GM21825 (cell line): Measurements from ENCODE around the gene FRMD3.

Source experiments
- ATAC-seq: cut with Tn5 transposase; IDR thresholded peaks from one replicate; pipeline ENCODE4 v1.9.1; 2021; ENCODE audit warnings: mild to moderate bottlenecking, moderate library complexity; ENCODE audit not compliant: unreplicated experiment

FRMD3 gene

GRCh38 chr9:83343366-83343999 lies 194.7 kb downstream of the FRMD3 start:
- ATAC-seq: no peak

GRCh38 chr9:83342731-83343130 lies 195.5 kb downstream of the FRMD3 start:
- ATAC-seq: no peak

DNA sequence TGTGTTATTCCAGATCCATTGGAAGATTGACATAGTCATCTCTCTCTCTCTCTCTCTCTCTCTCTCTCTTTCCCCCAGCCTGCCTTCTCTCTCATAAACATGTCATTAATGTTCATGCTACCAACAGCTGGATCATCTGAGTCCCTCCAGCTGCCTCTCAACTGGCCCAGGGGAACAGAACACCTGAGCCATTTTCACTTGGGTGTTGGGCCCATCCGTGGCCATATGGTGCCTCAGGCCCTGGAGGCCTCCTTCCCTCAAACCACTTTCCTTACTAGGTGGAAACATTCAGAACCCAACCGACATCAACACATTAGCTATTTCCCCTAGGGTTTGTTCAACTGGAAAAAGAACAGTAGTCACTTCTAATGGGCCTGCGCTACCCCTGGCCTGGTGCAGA lies 196.2 kb downstream of the FRMD3 start:
- ATAC-seq: no peak

GRCh38 chr9:83340451-83340850 lies 197.8 kb downstream of the FRMD3 start:
- no peak for ATAC-seq

- ATAC-seq: no peak
Measured at GRCh38 chr9:83339435-83339834, 198.8 kb downstream of the FRMD3 start.

- no peak for ATAC-seq
Measured at GRCh38 chr9:83336706-83337105, 201.5 kb downstream of the FRMD3 start.

DNA sequence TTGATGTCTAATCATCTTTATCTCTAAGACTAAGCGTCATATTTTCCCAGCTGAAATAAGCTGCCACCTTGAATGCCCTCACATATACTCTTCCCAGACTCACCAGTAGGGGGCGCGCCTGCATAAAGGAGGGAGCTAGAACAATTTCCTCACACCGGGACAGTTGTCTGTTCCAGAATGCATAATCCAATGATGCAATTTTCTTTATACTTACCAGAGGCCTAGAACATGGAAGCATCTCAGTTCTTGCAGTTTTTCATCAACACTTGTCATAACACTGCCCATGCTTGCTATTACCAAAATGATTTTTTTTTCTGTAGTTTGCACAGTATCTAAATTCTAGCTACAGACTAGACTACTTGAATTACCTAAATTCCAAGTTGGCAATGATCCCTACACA lies 203.9 kb downstream of the FRMD3 start:
- peak; percentile 65 for ATAC-seq

GRCh38 chr9:83330207-83331196 lies 207.7 kb downstream of the FRMD3 start:
- no peak for ATAC-seq

DNA sequence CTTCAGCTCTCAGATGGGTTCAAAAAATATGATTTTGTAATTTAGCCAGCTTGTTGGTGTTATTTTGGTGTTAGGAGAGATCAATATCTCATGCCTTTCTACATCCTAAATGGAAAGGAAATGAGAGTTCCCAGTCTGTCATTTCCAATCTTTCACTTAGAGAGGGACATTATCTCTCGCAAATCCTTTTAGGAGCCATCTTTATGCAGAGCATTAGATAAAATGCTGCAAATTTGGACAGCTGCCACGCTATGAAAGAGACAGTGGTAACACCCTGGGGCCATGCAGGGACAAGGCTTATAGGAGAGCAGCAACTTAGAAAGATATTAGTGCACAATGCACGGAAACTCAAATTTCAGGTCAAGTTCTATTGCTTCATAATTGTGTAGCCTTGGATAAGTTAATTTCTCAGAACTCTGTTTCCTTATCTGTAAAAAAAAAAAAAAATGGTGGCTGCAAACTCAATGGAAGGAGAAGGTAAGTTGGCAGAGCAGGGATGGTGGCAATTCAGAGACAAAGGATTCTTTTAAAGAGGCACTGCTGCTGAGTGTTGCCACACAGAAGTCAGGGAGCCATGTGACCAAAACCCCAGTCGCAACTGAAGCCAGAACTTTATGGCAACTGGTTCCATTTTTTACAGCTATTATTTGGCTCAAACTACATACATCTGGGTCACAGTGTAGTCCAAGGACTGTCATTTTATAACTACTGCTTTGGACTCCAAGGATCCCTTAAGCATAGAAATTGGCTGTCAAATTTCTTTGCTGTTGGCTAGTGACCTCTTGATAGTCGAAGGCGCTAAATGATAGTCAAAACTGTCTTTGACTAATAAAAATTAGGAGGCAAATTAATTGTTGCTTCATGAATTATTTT lies 210.2 kb downstream of the FRMD3 start:
- ATAC-seq: no peak

DNA sequence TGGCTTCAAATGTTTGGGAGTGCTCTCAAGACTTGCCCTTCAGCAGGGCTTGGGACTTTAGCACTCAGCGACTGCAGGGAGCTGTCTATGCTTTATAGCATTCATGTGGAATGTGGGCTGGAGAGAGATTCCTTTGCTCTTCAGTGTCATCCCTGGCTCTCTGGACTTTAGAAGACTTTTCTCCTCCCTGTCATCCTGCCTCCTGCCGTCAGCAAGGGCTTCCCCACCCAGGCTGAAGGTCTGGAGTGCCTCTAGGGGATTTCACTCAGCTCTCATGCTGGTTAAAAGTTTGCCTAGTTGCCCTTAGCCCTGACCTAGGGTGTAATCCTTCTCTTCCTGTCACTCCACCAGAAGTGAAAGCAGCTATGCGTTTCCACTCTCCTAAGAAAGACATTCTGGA lies 210.9 kb downstream of the FRMD3 start:
- no peak for ATAC-seq

DNA sequence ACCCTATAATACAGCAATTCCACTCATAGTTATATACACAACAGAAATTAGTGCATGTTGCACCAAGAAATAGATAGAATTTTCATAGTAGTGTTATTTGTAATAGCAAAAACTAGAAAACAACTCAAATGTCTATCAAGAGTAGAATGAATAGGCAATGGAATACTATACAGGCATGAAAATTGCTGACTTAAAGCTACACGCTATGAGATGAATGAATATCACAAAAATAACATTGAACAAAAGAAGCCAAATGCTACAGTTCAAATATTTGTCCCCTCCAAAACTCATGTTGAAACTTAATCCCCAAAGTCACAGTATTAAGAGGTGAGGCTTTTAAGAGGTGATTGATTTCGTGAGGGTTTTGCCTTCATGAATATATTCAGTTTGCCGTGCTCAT lies 215.1 kb downstream of the FRMD3 start:
- no peak for ATAC-seq

- ATAC-seq: no peak
Measured at GRCh38 chr9:83322438-83322837, 215.8 kb downstream of the FRMD3 start.

DNA sequence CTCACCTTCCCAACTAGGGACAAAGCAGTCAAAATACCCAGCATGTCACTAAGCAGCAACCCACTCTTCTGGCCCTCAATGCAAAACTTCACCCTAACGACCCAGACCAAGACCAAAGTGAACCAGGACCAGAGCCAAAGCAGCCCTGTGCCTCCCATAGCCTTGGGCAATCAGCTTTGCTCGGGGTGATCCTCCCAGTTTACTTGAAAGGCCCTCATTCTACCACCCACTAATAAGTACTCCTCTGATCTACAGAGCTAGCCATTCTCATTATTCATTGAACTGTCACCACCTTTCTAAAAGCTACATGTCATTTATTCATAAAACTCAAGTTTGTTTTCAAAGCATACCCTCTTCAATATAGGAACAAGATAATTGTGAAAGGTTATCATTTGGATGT lies 221.0 kb downstream of the FRMD3 start:
- no peak for ATAC-seq

GRCh38 chr9:83315649-83316048 lies 222.6 kb downstream of the FRMD3 start:
- ATAC-seq: no peak

DNA sequence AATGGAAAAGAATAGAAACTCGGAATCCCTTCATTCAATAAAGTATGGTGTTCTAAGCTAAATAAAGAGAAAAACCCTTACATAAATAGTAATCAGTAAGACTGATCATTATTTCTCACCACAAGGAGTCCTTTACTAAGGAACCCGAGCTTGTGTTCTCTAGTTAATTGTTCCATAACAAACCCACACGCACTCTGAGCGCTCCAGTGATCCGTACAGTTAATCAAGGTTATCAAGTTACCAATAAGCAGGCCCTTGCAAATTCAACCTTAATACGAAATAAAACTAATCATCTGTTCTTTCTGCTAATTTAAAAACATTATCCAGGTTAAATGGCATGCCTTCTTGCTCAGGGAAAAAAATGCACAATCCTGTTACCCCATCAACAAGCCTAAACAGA lies 224.4 kb downstream of the FRMD3 start:
- no peak for ATAC-seq

DNA sequence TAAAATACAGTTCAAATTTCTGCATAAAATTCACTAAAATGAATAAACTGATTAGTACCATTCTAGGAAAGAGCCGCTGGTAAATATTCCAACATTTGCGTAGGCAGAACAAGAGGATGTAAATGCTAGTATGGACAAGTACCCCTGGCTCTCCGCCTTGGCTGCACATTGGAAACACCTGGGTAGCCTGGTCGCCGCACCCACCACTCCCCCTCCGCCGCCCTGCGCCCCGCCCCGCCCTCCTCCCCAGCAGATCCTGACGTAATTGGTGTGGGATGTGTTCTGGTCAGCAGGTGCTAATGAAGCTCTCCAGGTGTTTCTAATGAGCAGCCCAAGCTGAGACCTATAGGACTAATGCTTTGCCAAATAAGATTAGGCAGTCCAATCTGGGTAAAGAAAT lies 225.7 kb downstream of the FRMD3 start:
- no peak for ATAC-seq

- no peak for ATAC-seq
Measured at GRCh38 chr9:83307066-83307724, 231.0 kb downstream of the FRMD3 start.

- no peak for ATAC-seq
Measured at GRCh38 chr9:83304686-83305085, 233.5 kb downstream of the FRMD3 start.

DNA sequence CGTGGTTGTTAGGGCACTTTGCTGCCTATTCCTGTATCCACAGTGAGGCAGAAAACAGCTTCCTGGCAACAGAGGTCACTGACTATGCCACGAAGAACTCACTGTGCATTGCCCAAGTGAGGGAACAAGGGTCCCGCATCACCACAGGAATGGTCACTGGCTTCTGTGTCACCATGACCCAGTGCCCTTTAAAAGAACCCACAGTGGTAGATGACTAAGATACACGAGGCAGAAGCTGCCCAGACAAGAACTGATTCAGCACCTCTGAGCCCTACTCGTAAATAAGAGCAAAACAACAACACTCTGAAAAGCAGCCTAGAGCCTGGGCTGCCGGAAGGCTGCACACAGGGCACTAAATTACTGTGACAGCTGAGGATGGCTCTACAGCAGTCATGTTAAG lies 238.6 kb downstream of the FRMD3 start:
- ATAC-seq: no peak

GRCh38 chr9:83299094-83299493 lies 239.1 kb downstream of the FRMD3 start:
- no peak for ATAC-seq

DNA sequence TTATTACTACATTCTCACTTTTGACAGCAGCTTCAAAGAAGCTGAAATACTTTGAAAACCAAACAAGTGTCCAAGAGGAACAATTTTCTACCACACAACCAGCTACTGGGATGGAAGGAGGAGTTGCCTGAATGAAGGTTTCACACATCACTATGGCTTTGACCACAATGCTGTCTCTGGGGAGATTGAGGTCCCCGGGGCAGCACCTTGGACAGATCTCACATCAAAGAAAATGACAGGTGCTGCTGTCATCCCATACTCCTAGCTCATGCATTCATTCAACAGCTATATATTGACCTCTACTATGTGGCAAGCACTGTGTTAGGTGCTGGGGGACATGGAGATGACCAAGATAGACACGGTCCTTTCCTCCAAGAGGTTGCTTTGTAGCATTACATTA lies 242.1 kb downstream of the FRMD3 start:
- peak; percentile 67 for ATAC-seq
